Stomach (tissue), 4 donors: Measurements from ENCODE around the gene SH3PXD2A.

ENCODE experiments used
- POLR2A ChIP-seq, 4 donors: fragments of 450-650 bp; IDR thresholded peaks; one replicate each; pipeline ENCODE4 v1.6.1; 2016; ENCODE audit warnings: antibody characterized with exemption in 4 of 4, control low read depth in 2 of 4, mild to moderate bottlenecking in 1 of 4, moderate library complexity in 1 of 4
- POLR2AphosphoS5 ChIP-seq, 3 donors: sonication (generic); formaldehyde crosslinking; IDR thresholded peaks; one replicate each; pipeline ENCODE4 v1.6.1; 2016; ENCODE audit warnings: antibody characterized with exemption in 3 of 3
- TF ChIP-seq, protein P1 (sequence below), 7 experiments: fragments of 450-650 bp in 4 of 7; fragments of 200-600 bp in 3 of 7; sonication (generic) in 3 of 7; IDR thresholded peaks; one replicate each; pipeline ENCODE4 v1.5.1; 2016 to 2019; ENCODE audit warnings: antibody characterized with exemption in 7 of 7, control low read depth in 2 of 7, mild to moderate bottlenecking in 1 of 7

GRCh38 chr10:103590744-103591291, 264.6 kb downstream of the SH3PXD2A start:
- TF ChIP-seq, protein P1, sequence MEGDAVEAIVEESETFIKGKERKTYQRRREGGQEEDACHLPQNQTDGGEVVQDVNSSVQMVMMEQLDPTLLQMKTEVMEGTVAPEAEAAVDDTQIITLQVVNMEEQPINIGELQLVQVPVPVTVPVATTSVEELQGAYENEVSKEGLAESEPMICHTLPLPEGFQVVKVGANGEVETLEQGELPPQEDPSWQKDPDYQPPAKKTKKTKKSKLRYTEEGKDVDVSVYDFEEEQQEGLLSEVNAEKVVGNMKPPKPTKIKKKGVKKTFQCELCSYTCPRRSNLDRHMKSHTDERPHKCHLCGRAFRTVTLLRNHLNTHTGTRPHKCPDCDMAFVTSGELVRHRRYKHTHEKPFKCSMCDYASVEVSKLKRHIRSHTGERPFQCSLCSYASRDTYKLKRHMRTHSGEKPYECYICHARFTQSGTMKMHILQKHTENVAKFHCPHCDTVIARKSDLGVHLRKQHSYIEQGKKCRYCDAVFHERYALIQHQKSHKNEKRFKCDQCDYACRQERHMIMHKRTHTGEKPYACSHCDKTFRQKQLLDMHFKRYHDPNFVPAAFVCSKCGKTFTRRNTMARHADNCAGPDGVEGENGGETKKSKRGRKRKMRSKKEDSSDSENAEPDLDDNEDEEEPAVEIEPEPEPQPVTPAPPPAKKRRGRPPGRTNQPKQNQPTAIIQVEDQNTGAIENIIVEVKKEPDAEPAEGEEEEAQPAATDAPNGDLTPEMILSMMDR (IDR thresholded peaks at IDR 0.05), result no peak
- TF ChIP-seq POLR2AphosphoS5 (IDR thresholded peaks at IDR 0.05) (no peak), POLR2A (IDR thresholded peaks at IDR 0.05) (no peak)
